ENCODE data around the gene KCNJ15. TPM values are rescaled to one million over a fixed set of nuclear protein-coding genes. Genes with fewer than 3 reads are reported as not detected.
A peak's percentile ranks its signal among the peaks of the same experiment; 100 is the strongest.

KCNJ15 gene
- total RNA-seq, 1 donor from 2014 or later = 0.40 TPM

DNA sequence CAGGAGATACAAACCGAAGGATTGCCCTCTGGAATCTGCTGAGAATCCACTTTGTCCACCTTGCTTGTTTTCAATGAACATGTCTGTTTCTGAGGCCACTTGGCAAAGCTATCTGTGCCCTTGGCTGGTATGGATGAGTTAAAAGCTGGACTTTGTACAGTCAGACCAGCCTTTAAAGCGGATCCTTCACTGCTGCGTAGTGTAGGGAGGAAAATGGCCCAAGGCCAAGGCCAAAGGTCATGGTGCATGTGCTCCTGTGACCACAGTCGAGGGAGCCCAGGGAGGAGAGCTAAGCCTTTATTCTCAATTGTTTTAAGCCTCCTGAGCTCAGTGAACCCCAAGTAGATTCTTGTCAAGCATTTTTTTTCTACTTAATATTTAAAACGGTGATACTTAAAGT, 37.0 kb downstream of the KCNJ15 start:
- Mint-ChIP-seq H3K4me1 (peaks cover 43% of the 10 kb centered on the region), H3K4me3 (no peak overlapping the region), H3K9me3 (no peaks in the 10 kb centered on the region), H3K27ac (ENCODE audit: unreplicated experiment) (peak overlapping the region; percentile 24), H3K36me3 (ENCODE audit: low read depth) (no peaks in the 10 kb centered on the region), H3K27me3 (ENCODE audit: low read depth) (no peaks in the 10 kb centered on the region)
- TF ChIP-seq, protein P1, sequence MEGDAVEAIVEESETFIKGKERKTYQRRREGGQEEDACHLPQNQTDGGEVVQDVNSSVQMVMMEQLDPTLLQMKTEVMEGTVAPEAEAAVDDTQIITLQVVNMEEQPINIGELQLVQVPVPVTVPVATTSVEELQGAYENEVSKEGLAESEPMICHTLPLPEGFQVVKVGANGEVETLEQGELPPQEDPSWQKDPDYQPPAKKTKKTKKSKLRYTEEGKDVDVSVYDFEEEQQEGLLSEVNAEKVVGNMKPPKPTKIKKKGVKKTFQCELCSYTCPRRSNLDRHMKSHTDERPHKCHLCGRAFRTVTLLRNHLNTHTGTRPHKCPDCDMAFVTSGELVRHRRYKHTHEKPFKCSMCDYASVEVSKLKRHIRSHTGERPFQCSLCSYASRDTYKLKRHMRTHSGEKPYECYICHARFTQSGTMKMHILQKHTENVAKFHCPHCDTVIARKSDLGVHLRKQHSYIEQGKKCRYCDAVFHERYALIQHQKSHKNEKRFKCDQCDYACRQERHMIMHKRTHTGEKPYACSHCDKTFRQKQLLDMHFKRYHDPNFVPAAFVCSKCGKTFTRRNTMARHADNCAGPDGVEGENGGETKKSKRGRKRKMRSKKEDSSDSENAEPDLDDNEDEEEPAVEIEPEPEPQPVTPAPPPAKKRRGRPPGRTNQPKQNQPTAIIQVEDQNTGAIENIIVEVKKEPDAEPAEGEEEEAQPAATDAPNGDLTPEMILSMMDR (conservative IDR thresholded peaks at IDR 0.05) = no peak
- DNase-seq (ENCODE audit: low read depth, low spot score) = peak; percentile 53

DNA sequence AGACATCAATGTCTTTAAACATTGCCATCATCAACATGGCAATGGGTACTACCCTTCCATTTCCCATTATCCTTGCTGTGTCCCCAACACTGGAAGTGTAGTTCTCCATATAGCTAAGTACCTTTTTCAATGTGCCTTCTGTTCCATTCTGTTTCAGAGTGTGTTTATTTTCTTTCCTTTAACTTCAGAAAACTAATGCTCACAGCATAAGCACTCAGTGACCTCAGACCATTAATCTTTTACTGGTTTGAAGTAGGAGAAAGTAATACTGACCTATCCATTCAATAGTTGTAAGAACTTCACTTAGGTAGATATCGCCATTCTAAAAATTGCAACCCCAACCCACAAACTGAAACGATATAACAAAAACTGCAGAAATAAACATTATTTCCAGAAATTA, 37.8 kb downstream of the KCNJ15 start:
- no peaks in the 10 kb centered on the region for H3K27me3 Mint-ChIP-seq (ENCODE audit: low read depth)
- H3K4me1 Mint-ChIP-seq = peaks cover 45% of the 10 kb centered on the region
- H3K27ac Mint-ChIP-seq (ENCODE audit: unreplicated experiment) = peak overlapping the region; percentile 43
- DNase-seq (ENCODE audit: low read depth, low spot score) = no peak
- TF ChIP-seq, protein P1 (conservative IDR thresholded peaks at IDR 0.05) = no peak
- H3K36me3 Mint-ChIP-seq (ENCODE audit: low read depth) = no peaks in the 10 kb centered on the region
- H3K9me3 Mint-ChIP-seq = no peaks in the 10 kb centered on the region
- H3K4me3 Mint-ChIP-seq = no peak overlapping the region

DNA sequence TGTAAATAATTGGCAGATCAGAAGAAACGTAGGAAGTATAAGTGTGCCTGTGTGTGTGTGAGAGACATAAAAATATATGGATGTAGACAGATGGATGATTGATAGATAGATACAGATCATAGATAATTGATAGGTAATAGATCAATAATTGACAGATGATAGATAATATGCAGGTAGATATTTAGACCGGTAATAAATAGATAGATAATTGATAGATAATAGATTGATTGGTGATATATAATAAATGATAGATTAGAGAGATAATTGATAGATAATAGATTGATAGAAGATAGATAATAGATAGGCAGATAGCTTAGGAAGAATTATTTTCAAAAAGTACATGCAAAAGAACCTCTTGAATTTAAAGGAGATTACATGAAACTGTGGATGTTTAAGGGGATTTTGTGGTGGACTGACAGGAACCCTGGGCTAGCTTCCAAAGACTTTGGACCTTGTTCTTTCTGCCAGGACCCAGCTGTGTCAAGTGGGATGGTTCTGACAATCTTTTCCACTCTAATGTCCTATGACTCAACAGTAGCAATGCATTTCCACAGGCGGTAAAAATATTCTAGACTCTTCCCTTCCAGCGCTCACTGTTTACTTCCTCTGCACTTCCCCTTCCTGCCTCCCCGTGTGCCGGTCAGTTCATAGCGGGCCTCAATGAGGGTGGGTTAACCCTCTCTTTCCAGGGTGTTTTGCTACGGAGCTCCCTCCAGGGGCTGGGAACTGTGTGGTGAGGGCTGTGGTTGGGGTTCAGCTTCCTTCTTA, 39.4 kb downstream of the KCNJ15 start:
- Mint-ChIP-seq H3K9me3 (no peaks in the 10 kb centered on the region), H3K27me3 (ENCODE audit: low read depth) (no peaks in the 10 kb centered on the region), H3K27ac (ENCODE audit: unreplicated experiment) (peak overlapping the region; percentile 94), H3K4me1 (peaks cover 60% of the 10 kb centered on the region), H3K36me3 (ENCODE audit: low read depth) (no peaks in the 10 kb centered on the region), H3K4me3 (peak overlapping the region; percentile 25)
- DNase-seq (ENCODE audit: low read depth, low spot score) = no peak
- TF ChIP-seq, protein P1 (conservative IDR thresholded peaks at IDR 0.05) = no peak

DNA sequence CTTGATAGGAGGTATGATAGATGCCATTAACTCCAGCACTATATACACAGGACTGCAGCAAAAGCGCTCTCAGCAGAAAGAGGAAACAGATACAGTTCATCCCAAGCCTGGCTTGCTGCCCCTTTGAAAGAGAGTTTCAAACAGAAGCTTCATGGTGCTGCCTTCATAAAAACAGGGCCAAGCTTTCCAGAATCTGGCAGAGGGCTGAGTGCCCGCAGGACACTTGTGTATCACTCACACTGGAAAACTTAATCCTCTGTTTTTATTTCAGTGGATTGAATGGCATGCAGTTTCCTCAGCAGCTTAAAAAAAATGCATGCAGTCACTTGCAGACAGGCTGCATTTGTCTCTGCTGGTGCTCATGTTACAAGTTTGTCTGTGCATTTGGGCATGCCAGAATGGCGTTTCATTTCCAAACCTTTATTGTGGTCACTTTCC, 40.4 kb downstream of the KCNJ15 start:
- H3K36me3 Mint-ChIP-seq (ENCODE audit: low read depth) = no peaks in the 10 kb centered on the region
- H3K27ac Mint-ChIP-seq (ENCODE audit: unreplicated experiment) = no peak overlapping the region
- no peak for DNase-seq (ENCODE audit: low read depth, low spot score)
- TF ChIP-seq, protein P1 (conservative IDR thresholded peaks at IDR 0.05) = no peak
- H3K4me3 Mint-ChIP-seq = no peak overlapping the region
- no peaks in the 10 kb centered on the region for H3K9me3 Mint-ChIP-seq
- H3K27me3 Mint-ChIP-seq (ENCODE audit: low read depth) = no peaks in the 10 kb centered on the region
- peaks cover 69% of the 10 kb centered on the region for H3K4me1 Mint-ChIP-seq

DNA sequence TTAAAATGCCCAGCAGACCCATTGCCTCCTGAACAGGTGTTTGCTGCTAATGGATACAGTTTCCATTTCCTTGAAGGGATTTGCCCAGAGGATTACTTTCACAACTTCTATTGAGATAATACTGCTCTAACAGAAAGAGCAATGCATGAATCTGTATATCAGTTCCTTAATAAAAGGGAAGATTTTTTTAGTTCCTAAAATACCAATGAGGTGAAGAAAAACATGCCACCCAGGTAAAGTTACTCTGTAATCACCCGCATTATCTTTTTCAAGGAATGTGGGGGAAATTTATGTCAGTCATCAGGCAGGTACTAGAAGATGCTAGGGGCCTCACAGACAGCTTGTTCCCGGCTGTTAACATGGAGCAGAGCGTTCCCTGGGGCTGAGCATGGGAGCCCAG, 41.1 kb downstream of the KCNJ15 start:
- no peaks in the 10 kb centered on the region for H3K36me3 Mint-ChIP-seq (ENCODE audit: low read depth)
- TF ChIP-seq, protein P1 (conservative IDR thresholded peaks at IDR 0.05) = no peak
- DNase-seq (ENCODE audit: low read depth, low spot score) = no peak
- no peak overlapping the region for H3K27ac Mint-ChIP-seq (ENCODE audit: unreplicated experiment)
- no peaks in the 10 kb centered on the region for H3K27me3 Mint-ChIP-seq (ENCODE audit: low read depth)
- H3K4me1 Mint-ChIP-seq = peaks cover 69% of the 10 kb centered on the region
- no peaks in the 10 kb centered on the region for H3K9me3 Mint-ChIP-seq
- no peak overlapping the region for H3K4me3 Mint-ChIP-seq
